K562 (cell line): ENCODE results near the gene IRAK3. TPM values are rescaled to one million over a fixed set of nuclear protein-coding genes. Genes with fewer than 3 reads are reported as not detected.

Experiments used
- BACH1 ChIP-seq: fragments of 200-800 bp; sonication (Bioruptor generic); IDR thresholded peaks from 2 replicates; pipeline ENCODE4 v1.6.1; 2016; ENCODE audit warnings: missing genetic modification characterization, missing compliant biosample characterization
- ESRRA ChIP-seq: fragments of 450-650 bp; IDR thresholded peaks from 2 replicates; pipeline ENCODE4 v1.6.1; 2014; ENCODE audit warnings: low read depth, mild to moderate bottlenecking, moderate library complexity, borderline replicate concordance
- HMGN3 ChIP-seq: IDR thresholded peaks from 2 replicates; pipeline ENCODE4 v1.6.1; 2011; ENCODE audit warnings: borderline replicate concordance, low read depth, mild to moderate bottlenecking, mixed read lengths, low read length; ENCODE audit not compliant: insufficient read length; ENCODE audit errors: extremely low read depth
- NRF1 ChIP-seq, 2 experiments: fragments of 450-650 bp; IDR thresholded peaks in 1 of 2; conservative IDR thresholded peaks in 1 of 2; 2 replicates each; pipeline ENCODE4 v1.6.1; 2014; ENCODE audit warnings: mild to moderate bottlenecking in 2 of 2
- POLR2A ChIP-seq: fragments of 450-650 bp; conservative IDR thresholded peaks from 2 replicates; pipeline ENCODE4 v1.6.1; 2016
- PTRF ChIP-seq: fragments of 450-650 bp; IDR thresholded peaks from 2 replicates; pipeline ENCODE4 v1.6.1; 2016; ENCODE audit warnings: mild to moderate bottlenecking, missing genetic modification characterization, missing compliant biosample characterization
- RBM34 ChIP-seq: fragments of 200-400 bp; formaldehyde crosslinking; IDR thresholded peaks from 2 replicates; pipeline ENCODE4 v1.6.1; 2018; ENCODE audit warnings: low read length, borderline replicate concordance; ENCODE audit not compliant: insufficient read depth
- SAP30 ChIP-seq: fragments of 200-600 bp; sonication (generic); IDR thresholded peaks from 2 replicates; pipeline ENCODE4 v1.6.1; 2012; ENCODE audit warnings: borderline replicate concordance, low read depth, mild to moderate bottlenecking, moderate library complexity, low read length, control low read depth, inconsistent platforms; ENCODE audit not compliant: insufficient read depth, poor library complexity, severe bottlenecking
- SIX5 ChIP-seq, 2 experiments: IDR thresholded peaks; 2 replicates each; pipeline ENCODE4 v1.6.1; 2011; ENCODE audit warnings: low read length in 2 of 2, borderline replicate concordance in 1 of 2, low read depth in 1 of 2, mild to moderate bottlenecking in 1 of 2, moderate library complexity in 1 of 2; ENCODE audit not compliant: insufficient read depth in 1 of 2
- SRSF7 ChIP-seq: fragments of 200-400 bp; formaldehyde crosslinking; optimal IDR thresholded peaks from 2 replicates; pipeline ENCODE3; 2017; ENCODE audit warnings: mild to moderate bottlenecking, low read depth, low read length
- ZNF282 ChIP-seq: sonication (generic); formaldehyde crosslinking; IDR thresholded peaks from 2 replicates; pipeline ENCODE4 v1.8.1; 2023; ENCODE audit warnings: missing genetic modification reagents
- polyA plus RNA-seq, 8 experiments: library from polyadenylated mRNA; depleted of rRNA in 4 of 8; stranded (reverse) in 5 of 8; unstranded in 3 of 8; fragments of >200 nt; fragmentation: Nextera tagmentation in 2 of 8; fragmentation: Illumina TruSeq in 1 of 8; extraction: Ambion mirVana in 2 of 8; extraction: Trizol in 1 of 8; gene quantifications; 2 replicates each; pipeline versions ENCODE4 v1.2.1 to v1.2.3, GENCODE V29; 2011 to 2014; ENCODE audit warnings: inconsistent platforms in 1 of 8, missing spikeins in 1 of 8
- total RNA-seq, 7 experiments: library from RNA; depleted of rRNA in 6 of 7; stranded (reverse); fragments of >200 nt in 6 of 7; fragmentation: Illumina TruSeq in 2 of 7; extraction: Trizol in 2 of 7; gene quantifications; 2 replicates each; pipeline versions ENCODE4 v1.2.1 to v1.2.3, GENCODE V29; 2011 to 2021; ENCODE audit warnings: low replicate concordance in 1 of 7
- TF ChIP-seq, protein P1 (sequence below): IDR thresholded peaks from 3 replicates; pipeline ENCODE4 v1.6.1; 2011; ENCODE audit warnings: borderline replicate concordance, mild to moderate bottlenecking; ENCODE audit not compliant: insufficient read length, insufficient read depth
- TF ChIP-seq, protein P2 (sequence below): fragments of 250-450 bp; sonication (Bioruptor Pico); IDR thresholded peaks from 2 replicates; pipeline ENCODE4 v1.5.0; 2022; ENCODE audit warnings: mild to moderate bottlenecking
- TF ChIP-seq, protein P3 (sequence below): sonication (generic); formaldehyde crosslinking; IDR thresholded peaks from 2 replicates; pipeline ENCODE4 v1.8.1; 2023; ENCODE audit warnings: mild to moderate bottlenecking, missing genetic modification reagents
- TF ChIP-seq, protein P4 (sequence below): fragments of 450-650 bp; IDR thresholded peaks from 2 replicates; pipeline ENCODE4 v1.6.1; 2017; ENCODE audit warnings: mild to moderate bottlenecking, moderate library complexity
- TF ChIP-seq, protein P5 (sequence below), 2 experiments: fragments of 200-800 bp in 1 of 2; sonication (Bioruptor generic) in 1 of 2; sonication (generic) in 1 of 2; formaldehyde crosslinking in 1 of 2; IDR thresholded peaks in 1 of 2; conservative IDR thresholded peaks in 1 of 2; 2 replicates each; pipeline versions ENCODE4 v1.5.0 to v1.6.1; 2016 to 2020; ENCODE audit warnings: missing compliant biosample characterization in 1 of 2, missing genetic modification characterization in 1 of 2, missing genetic modification reagents in 1 of 2

IRAK3 gene
- total and polyA plus RNA-seq, 9 of the 15 experiments (the other 6 are each of a cell fraction or from before 2014, with no cell fraction given): 0.06 to 0.09 (median 0.07) TPM; not detected in 6

DNA sequence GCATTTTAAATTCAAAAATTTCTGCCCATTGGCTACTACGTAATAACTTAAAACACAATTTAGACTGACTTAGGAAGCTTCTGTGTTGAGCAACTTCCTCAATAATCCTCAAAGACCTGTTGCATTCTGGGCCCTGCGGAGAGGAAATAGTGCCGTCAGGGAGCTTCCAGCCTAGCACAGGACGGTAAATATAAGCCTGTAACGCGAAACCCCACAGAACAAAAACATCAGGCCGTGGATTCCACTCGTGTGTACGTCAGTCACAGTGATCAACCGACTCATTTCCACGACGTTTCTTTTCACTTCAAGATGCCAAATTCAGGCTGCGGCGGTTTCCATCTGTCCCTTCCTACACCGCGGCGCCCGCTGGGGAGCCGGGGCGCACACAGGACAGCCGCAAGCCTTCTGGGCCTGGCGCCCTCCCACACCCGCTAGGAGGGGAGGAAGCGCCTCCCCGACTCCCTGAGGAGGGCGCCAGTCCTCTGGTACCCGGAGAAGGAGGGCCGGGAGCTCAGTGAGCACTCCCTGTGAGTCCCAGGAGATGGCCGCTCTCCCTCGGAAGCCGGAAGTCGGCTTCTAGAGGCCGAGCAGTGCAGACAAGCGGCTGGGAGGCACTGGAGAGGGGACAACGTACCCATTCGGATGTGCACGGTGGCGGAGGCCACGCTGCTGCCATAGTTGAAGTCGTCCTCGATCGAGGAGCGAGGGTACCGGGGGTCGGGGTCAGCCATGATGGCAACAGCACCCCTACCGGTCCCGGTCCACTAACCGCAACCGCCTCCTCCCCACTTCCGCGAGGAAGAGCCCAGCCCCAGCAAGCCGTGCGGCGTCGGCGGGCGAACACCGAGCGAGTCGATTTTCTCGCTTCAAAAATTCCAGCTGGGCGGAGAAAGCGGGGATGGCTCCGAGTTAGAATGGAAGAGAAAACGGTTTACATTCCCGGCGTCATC lies 19.5 kb upstream of the IRAK3 start, which contains the start of gene TMBIM4 (continued):
- TF ChIP-seq HMGN3 (peak; percentile 60), NRF1 (conservative IDR thresholded peaks at IDR 0.05 in 1 of 2, IDR thresholded peaks at IDR 0.05 in 1 of 2) (peak; percentile 52 to 58), ESRRA (peak; percentile 94; the same call in 1 of the 2 replicates), ZNF282 (CRISPR knock-in tag) (no peak), SRSF7 (no peak), POLR2A (peak; percentile 95), BACH1 (tag) (no peak), PTRF (tag) (no peak), SAP30 (peak; percentile 80), SIX5 (IDR thresholded peaks at IDR 0.05; ENCODE audit: borderline replicate concordance in 1 of 2, insufficient read depth in 1 of 2, low read depth in 1 of 2, low read length in 2 of 2) (no peak), RBM34 (no peak)
- TF ChIP-seq, protein P1, sequence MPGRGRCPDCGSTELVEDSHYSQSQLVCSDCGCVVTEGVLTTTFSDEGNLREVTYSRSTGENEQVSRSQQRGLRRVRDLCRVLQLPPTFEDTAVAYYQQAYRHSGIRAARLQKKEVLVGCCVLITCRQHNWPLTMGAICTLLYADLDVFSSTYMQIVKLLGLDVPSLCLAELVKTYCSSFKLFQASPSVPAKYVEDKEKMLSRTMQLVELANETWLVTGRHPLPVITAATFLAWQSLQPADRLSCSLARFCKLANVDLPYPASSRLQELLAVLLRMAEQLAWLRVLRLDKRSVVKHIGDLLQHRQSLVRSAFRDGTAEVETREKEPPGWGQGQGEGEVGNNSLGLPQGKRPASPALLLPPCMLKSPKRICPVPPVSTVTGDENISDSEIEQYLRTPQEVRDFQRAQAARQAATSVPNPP: no peak
- TF ChIP-seq, protein P2, sequence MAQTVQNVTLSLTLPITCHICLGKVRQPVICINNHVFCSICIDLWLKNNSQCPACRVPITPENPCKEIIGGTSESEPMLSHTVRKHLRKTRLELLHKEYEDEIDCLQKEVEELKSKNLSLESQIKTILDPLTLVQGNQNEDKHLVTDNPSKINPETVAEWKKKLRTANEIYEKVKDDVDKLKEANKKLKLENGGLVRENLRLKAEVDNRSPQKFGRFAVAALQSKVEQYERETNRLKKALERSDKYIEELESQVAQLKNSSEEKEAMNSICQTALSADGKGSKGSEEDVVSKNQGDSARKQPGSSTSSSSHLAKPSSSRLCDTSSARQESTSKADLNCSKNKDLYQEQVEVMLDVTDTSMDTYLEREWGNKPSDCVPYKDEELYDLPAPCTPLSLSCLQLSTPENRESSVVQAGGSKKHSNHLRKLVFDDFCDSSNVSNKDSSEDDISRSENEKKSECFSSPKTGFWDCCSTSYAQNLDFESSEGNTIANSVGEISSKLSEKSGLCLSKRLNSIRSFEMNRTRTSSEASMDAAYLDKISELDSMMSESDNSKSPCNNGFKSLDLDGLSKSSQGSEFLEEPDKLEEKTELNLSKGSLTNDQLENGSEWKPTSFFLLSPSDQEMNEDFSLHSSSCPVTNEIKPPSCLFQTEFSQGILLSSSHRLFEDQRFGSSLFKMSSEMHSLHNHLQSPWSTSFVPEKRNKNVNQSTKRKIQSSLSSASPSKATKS (CRISPR knock-in tag): no peak
- TF ChIP-seq, protein P3, sequence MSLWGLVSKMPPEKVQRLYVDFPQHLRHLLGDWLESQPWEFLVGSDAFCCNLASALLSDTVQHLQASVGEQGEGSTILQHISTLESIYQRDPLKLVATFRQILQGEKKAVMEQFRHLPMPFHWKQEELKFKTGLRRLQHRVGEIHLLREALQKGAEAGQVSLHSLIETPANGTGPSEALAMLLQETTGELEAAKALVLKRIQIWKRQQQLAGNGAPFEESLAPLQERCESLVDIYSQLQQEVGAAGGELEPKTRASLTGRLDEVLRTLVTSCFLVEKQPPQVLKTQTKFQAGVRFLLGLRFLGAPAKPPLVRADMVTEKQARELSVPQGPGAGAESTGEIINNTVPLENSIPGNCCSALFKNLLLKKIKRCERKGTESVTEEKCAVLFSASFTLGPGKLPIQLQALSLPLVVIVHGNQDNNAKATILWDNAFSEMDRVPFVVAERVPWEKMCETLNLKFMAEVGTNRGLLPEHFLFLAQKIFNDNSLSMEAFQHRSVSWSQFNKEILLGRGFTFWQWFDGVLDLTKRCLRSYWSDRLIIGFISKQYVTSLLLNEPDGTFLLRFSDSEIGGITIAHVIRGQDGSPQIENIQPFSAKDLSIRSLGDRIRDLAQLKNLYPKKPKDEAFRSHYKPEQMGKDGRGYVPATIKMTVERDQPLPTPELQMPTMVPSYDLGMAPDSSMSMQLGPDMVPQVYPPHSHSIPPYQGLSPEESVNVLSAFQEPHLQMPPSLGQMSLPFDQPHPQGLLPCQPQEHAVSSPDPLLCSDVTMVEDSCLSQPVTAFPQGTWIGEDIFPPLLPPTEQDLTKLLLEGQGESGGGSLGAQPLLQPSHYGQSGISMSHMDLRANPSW: no peak
- TF ChIP-seq, protein P4, sequence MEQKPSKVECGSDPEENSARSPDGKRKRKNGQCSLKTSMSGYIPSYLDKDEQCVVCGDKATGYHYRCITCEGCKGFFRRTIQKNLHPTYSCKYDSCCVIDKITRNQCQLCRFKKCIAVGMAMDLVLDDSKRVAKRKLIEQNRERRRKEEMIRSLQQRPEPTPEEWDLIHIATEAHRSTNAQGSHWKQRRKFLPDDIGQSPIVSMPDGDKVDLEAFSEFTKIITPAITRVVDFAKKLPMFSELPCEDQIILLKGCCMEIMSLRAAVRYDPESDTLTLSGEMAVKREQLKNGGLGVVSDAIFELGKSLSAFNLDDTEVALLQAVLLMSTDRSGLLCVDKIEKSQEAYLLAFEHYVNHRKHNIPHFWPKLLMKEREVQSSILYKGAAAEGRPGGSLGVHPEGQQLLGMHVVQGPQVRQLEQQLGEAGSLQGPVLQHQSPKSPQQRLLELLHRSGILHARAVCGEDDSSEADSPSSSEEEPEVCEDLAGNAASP: no peak
- TF ChIP-seq, protein P5, sequence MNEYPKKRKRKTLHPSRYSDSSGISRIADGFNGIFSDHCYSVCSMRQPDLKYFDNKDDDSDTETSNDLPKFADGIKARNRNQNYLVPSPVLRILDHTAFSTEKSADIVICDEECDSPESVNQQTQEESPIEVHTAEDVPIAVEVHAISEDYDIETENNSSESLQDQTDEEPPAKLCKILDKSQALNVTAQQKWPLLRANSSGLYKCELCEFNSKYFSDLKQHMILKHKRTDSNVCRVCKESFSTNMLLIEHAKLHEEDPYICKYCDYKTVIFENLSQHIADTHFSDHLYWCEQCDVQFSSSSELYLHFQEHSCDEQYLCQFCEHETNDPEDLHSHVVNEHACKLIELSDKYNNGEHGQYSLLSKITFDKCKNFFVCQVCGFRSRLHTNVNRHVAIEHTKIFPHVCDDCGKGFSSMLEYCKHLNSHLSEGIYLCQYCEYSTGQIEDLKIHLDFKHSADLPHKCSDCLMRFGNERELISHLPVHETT (CRISPR knock-in tag; conservative IDR thresholded peaks at IDR 0.05 in 1 of 2, IDR thresholded peaks at IDR 0.05 in 1 of 2): peak in 1 of 2 experiments; percentile 96; a peak in 2 of 4 replicates
